PC-3 (cell line): ENCODE measurements around the gene C10orf95.

Experiments used
- CTCF ChIP-seq: fragments of 300-600 bp; sonication (generic); conservative IDR thresholded peaks from 2 replicates; pipeline ENCODE4 v1.5.1; 2017; ENCODE audit warnings: antibody characterized with exemption, low read depth, mild to moderate bottlenecking, low read length
- EZH2phosphoT487 ChIP-seq: fragments of 300-600 bp; sonication (generic); IDR thresholded peaks from 2 replicates; pipeline ENCODE4 v1.6.1; 2018; ENCODE audit warnings: mild to moderate bottlenecking, antibody characterized with exemption, low read length, borderline replicate concordance

DNA sequence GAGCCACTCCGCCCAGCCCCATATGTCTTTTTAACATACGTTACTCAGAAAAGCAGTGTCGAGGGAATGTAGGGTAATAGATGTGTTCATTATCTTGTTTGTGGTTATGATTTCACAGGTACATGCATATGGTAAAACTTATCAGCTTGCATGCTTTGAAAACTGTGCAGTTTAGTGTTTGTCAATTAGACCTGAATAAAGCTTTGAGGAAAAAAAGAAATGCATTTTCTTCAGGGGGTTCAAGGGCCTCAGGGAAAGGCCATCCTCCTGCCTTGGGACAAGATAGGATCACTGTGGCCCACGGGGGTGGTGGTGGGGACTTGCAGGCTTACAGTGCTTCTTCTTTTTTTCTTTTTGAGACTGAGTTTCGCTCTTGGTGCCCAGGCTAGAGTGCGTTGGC is 16.0 kb upstream of the C10orf95 start:
- no peak for TF ChIP-seq EZH2phosphoT487
- TF ChIP-seq CTCF: no peak
